Thymus (tissue), 11 donors: ENCODE data around the gene CDK3. TPM values are rescaled to one million over a fixed set of nuclear protein-coding genes. Genes with fewer than 3 reads are reported as not detected.

ENCODE experiments used
- DNase-seq, 9 donors: peaks; one replicate each; pipeline ENCODE4 v3.0.0-alpha.2; 2013; ENCODE audit warnings: low spot score in 9 of 9, low read depth in 6 of 9, missing footprints in 1 of 9
- H3K27ac ChIP-seq, 2 donors: one replicate each; pipeline ENCODE4 v1.5.1; 2013; ENCODE audit warnings: control low read depth in 1 of 2, low read depth in 1 of 2, low read length in 1 of 2, mild to moderate bottlenecking in 1 of 2, moderate library complexity in 1 of 2
- H3K27me3 ChIP-seq, 2 donors: one replicate each; pipeline ENCODE4 v1.5.1; 2013; ENCODE audit warnings: low read length in 1 of 2; ENCODE audit not compliant: control insufficient read depth in 2 of 2, insufficient read depth in 1 of 2
- H3K36me3 ChIP-seq, 2 donors: one replicate each; pipeline ENCODE4 v1.5.1; 2013; ENCODE audit warnings: low read length in 1 of 2, mild to moderate bottlenecking in 1 of 2, moderate library complexity in 1 of 2; ENCODE audit not compliant: control insufficient read depth in 2 of 2, insufficient read depth in 2 of 2
- H3K4me1 ChIP-seq, 2 donors: one replicate each; pipeline ENCODE4 v1.5.1; 2013; ENCODE audit warnings: low read length in 2 of 2; ENCODE audit not compliant: control insufficient read depth in 2 of 2, insufficient read depth in 2 of 2
- H3K4me3 ChIP-seq, 2 donors: one replicate each; pipeline ENCODE4 v1.5.1; 2013; ENCODE audit warnings: low read length in 2 of 2, control low read depth in 1 of 2, mild to moderate bottlenecking in 1 of 2
- H3K9me3 ChIP-seq, 2 donors: one replicate each; pipeline ENCODE4 v1.5.1; 2013; ENCODE audit warnings: low read length in 1 of 2, mild to moderate bottlenecking in 1 of 2; ENCODE audit not compliant: control insufficient read depth in 2 of 2, insufficient read depth in 1 of 2
- WGBS: extraction: QIAGEN DNeasy Blood & Tissue Kit; methylation state at CpG from one replicate; pipeline ENCODE4 v1.1.7; 2013; 5-methylcytosine and 5-hydroxymethylcytosine counted together
- polyA plus RNA-seq: library from polyadenylated mRNA; stranded (reverse); fragments of 200-250 nt; gene quantifications from one replicate; pipeline ENCODE4 v1.2.3, GENCODE V29; 2013
- total RNA-seq: library from RNA; stranded (reverse); fragments of 120-200 nt; gene quantifications from one replicate; pipeline ENCODE4 v1.2.4, GENCODE V29; 2013
- donor health status: healthy.

CDK3 gene
- total and polyA plus RNA-seq, 2 donors = 3.2 to 31.8 TPM

GRCh38 chr17:76051561-76051960 is 50.9 kb downstream of the CDK3 start:
- no peak overlapping the region for H3K27ac ChIP-seq
- peaks cover 68 to 83% of the 10 kb centered on the region in 2 donors for H3K36me3 ChIP-seq
- no peaks in the 10 kb centered on the region for H3K9me3 ChIP-seq
- H3K4me3 ChIP-seq = no peak overlapping the region
- 98% methylated on average over 6 of the region's 6 CpGs for WGBS
- H3K4me1 ChIP-seq = no peaks in the 10 kb centered on the region
- no peak for DNase-seq
- no peaks in the 10 kb centered on the region for H3K27me3 ChIP-seq

- no peak for DNase-seq
- peaks cover 66 to 85% of the 10 kb centered on the region in 2 donors for H3K36me3 ChIP-seq
- no peaks in the 10 kb centered on the region for H3K9me3 ChIP-seq
- no peak overlapping the region for H3K4me3 ChIP-seq
- no peaks in the 10 kb centered on the region for H3K4me1 ChIP-seq
- no peak overlapping the region for H3K27ac ChIP-seq
- H3K27me3 ChIP-seq = no peaks in the 10 kb centered on the region
- whole genome bisulfite sequencing = 96% methylated on average over 17 of the region's 17 CpGs
Measured at GRCh38 chr17:76053246-76054111, 52.8 kb downstream of the CDK3 start.

GRCh38 chr17:76054112-76054476 is 53.4 kb downstream of the CDK3 start:
- no peak overlapping the region for H3K27ac ChIP-seq
- no peaks in the 10 kb centered on the region for H3K9me3 ChIP-seq
- H3K4me3 ChIP-seq = no peak overlapping the region
- peaks cover 67 to 85% of the 10 kb centered on the region in 2 donors for H3K36me3 ChIP-seq
- over 99% methylated on average over 4 of the region's 4 CpGs for WGBS
- no peaks in the 10 kb centered on the region for H3K4me1 ChIP-seq
- no peaks in the 10 kb centered on the region for H3K27me3 ChIP-seq
- DNase-seq = no peak

Other genes with a start within 250 kb of the CDK3 start
- gene GALK1, start 235.7 kb upstream of the CDK3 start, total RNA-seq = 37.3 TPM
- 32.6 TPM for gene GALK1, start 235.7 kb upstream of the CDK3 start, polyA plus RNA-seq
- gene UNK, start 216.0 kb upstream of the CDK3 start, total RNA-seq = 13.7 TPM
- gene UNK, start 216.0 kb upstream of the CDK3 start, polyA plus RNA-seq = 31.6 TPM
- 43.2 TPM for gene UNC13D, start 156.5 kb upstream of the CDK3 start, total RNA-seq
- 59.1 TPM for gene UNC13D, start 156.5 kb upstream of the CDK3 start, polyA plus RNA-seq
- 17.3 TPM for gene WBP2, start 145.5 kb upstream of the CDK3 start, total RNA-seq
- 96.9 TPM for gene WBP2, start 145.5 kb upstream of the CDK3 start, polyA plus RNA-seq
- gene TRIM47, start 122.3 kb upstream of the CDK3 start, total RNA-seq = 12.6 TPM
- gene TRIM47, start 122.3 kb upstream of the CDK3 start, polyA plus RNA-seq = 22.8 TPM
- gene TRIM65, start 103.9 kb upstream of the CDK3 start, total RNA-seq = 14.4 TPM
- gene TRIM65, start 103.9 kb upstream of the CDK3 start, polyA plus RNA-seq = 20.2 TPM
- gene MRPL38, start 96.0 kb upstream of the CDK3 start, total RNA-seq = 30.5 TPM
- gene MRPL38, start 96.0 kb upstream of the CDK3 start, polyA plus RNA-seq = 78.6 TPM
- gene FBF1, start 59.8 kb upstream of the CDK3 start, total RNA-seq = 9.2 TPM
- gene FBF1, start 59.8 kb upstream of the CDK3 start, polyA plus RNA-seq = 18.7 TPM
- 23.5 TPM for gene ACOX1, start 21.7 kb upstream of the CDK3 start, total RNA-seq
- gene ACOX1, start 21.7 kb upstream of the CDK3 start, polyA plus RNA-seq = 15.9 TPM
- gene TEN1, start 21.6 kb upstream of the CDK3 start, total RNA-seq = 10.4 TPM
- gene TEN1, start 21.6 kb upstream of the CDK3 start, polyA plus RNA-seq = 18.2 TPM
- gene EVPL, start 26.5 kb downstream of the CDK3 start, total RNA-seq = 0.33 TPM
- 3.9 TPM for gene EVPL, start 26.5 kb downstream of the CDK3 start, polyA plus RNA-seq
- 19.9 TPM for gene SRP68, start 71.7 kb downstream of the CDK3 start, total RNA-seq
- gene SRP68, start 71.7 kb downstream of the CDK3 start, polyA plus RNA-seq = 47.6 TPM
- gene GALR2, start 73.9 kb downstream of the CDK3 start, total RNA-seq = 0.09 TPM
- gene GALR2, start 73.9 kb downstream of the CDK3 start, polyA plus RNA-seq = 0.09 TPM
- gene ZACN, start 78.3 kb downstream of the CDK3 start, total RNA-seq = 1.5 TPM
- gene ZACN, start 78.3 kb downstream of the CDK3 start, polyA plus RNA-seq = 10.3 TPM
- gene EXOC7, start 102.9 kb downstream of the CDK3 start, total RNA-seq = 71.9 TPM
- gene EXOC7, start 102.9 kb downstream of the CDK3 start, polyA plus RNA-seq = 64.6 TPM
- 0.52 TPM for gene FOXJ1, start 140.4 kb downstream of the CDK3 start, total RNA-seq
- gene FOXJ1, start 140.4 kb downstream of the CDK3 start, polyA plus RNA-seq = 0.75 TPM
- gene RNF157, start 239.6 kb downstream of the CDK3 start, total RNA-seq = 0.61 TPM
- gene RNF157, start 239.6 kb downstream of the CDK3 start, polyA plus RNA-seq = 1.6 TPM